Endodermal cell (in vitro differentiated cells): Measurements from ENCODE around the gene GUCA1A. TPM values are rescaled to one million over a fixed set of nuclear protein-coding genes. Genes with fewer than 3 reads are reported as not detected.

Experiments
- DNase-seq: peaks from one replicate; pipeline ENCODE4 v3.0.0-alpha.2; 2017
- H3K27ac ChIP-seq: 2 replicates; pipeline ENCODE4 v1.5.1; 2013; ENCODE audit warnings: mild to moderate bottlenecking, low read depth, low read length, moderate library complexity
- H3K27me3 ChIP-seq: 2 replicates; pipeline ENCODE4 v1.6.1; 2013; ENCODE audit warnings: mild to moderate bottlenecking, low read length, moderate library complexity; ENCODE audit not compliant: insufficient read depth, control insufficient read depth, poor library complexity, severe bottlenecking
- H3K36me3 ChIP-seq: 2 replicates; pipeline ENCODE4 v1.7.0; 2013; ENCODE audit warnings: mild to moderate bottlenecking, low read length, moderate library complexity; ENCODE audit not compliant: control insufficient read depth, insufficient read depth
- H3K4me1 ChIP-seq: one replicate; pipeline ENCODE4 v1.7.0; 2013; ENCODE audit warnings: low read length; ENCODE audit not compliant: control insufficient read depth, insufficient read depth
- H3K4me3 ChIP-seq: 2 replicates; pipeline ENCODE4 v1.5.1; 2013; ENCODE audit warnings: mild to moderate bottlenecking, low read length, moderate library complexity
- H3K9ac ChIP-seq: 2 replicates; pipeline ENCODE4 v1.6.1; 2013; ENCODE audit warnings: mild to moderate bottlenecking, low read length, moderate library complexity; ENCODE audit not compliant: poor library complexity, severe bottlenecking; ENCODE audit errors: extremely low read depth
- H3K9me3 ChIP-seq: 2 replicates; pipeline ENCODE4 v1.6.1; 2013; ENCODE audit warnings: mild to moderate bottlenecking, low read length, moderate library complexity; ENCODE audit not compliant: control insufficient read depth
- H3K27ac Mint-ChIP-seq: 2 replicates; pipeline ENCODE4 v1.8.0; 2020; ENCODE audit warnings: mixed read lengths
- H3K27me3 Mint-ChIP-seq: 2 replicates; pipeline ENCODE4 v1.8.0; 2021; ENCODE audit warnings: mild to moderate bottlenecking, mixed read lengths; ENCODE audit not compliant: insufficient read depth
- H3K36me3 Mint-ChIP-seq: 2 replicates; pipeline ENCODE4 v1.8.0; 2020; ENCODE audit warnings: low read depth, mixed read lengths
- H3K4me1 Mint-ChIP-seq: 2 replicates; pipeline ENCODE4 v1.8.0; 2020; ENCODE audit warnings: mixed read lengths
- H3K4me3 Mint-ChIP-seq: 2 replicates; pipeline ENCODE4 v1.8.0; 2020; ENCODE audit warnings: mild to moderate bottlenecking, moderate library complexity, mixed read lengths
- H3K9me3 Mint-ChIP-seq: 2 replicates; pipeline ENCODE4 v1.8.0; 2020; ENCODE audit warnings: mild to moderate bottlenecking, mixed read lengths
- CTCF ChIP-seq: fragments of 200-600 bp; sonication (generic); conservative IDR thresholded peaks from 2 replicates; pipeline ENCODE4 v1.5.0; 2021; ENCODE audit warnings: antibody characterized with exemption, mild to moderate bottlenecking
- WGBS, 2 experiments: methylation state at CpG; one replicate each; pipeline versions ENCODE4 v1.1.5 to v1.1.7; 2013; ENCODE audit warnings: missing lambda C conversion rate in 2 of 2, mixed read lengths in 1 of 2; ENCODE audit not compliant: insufficient coverage in 1 of 2, insufficient read length in 1 of 2; 5-methylcytosine and 5-hydroxymethylcytosine counted together
- total RNA-seq, 2 donors: library from RNA; stranded (reverse); fragmentation: NEBNext Ultra II Directional in 1 of 2; extraction: Animal tissue kit (Norgen Biotek cat#: 25700) in 1 of 2; gene quantifications; 2 replicates in 1 of 2; 3 replicates in 1 of 2; pipeline ENCODE4 v1.2.1, GENCODE V29; 2021

Gene GUCA1A
- total RNA-seq, 2 donors from 2014 or later, result 3.9 to 4.4 TPM

DNA sequence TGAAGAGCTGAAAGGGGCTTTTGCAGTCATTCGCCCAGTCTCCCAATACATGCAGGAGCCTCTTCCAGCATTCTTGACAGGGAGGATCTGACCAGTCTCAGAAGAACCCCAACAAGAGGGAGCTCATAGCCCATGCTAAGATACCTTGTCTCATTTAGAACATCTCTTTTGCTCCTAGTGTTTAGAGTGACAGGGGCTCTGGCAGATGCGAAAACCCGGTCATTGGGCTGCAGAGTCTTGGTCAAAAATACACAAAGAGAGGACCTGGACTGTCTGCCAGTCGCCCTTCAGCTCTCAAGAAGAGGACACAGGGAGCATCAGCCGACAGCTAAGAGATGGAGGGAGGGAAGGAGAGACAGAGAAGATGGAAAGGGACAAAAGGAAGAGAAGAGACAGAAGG lies 20.9 kb downstream of the GUCA1A start:
- peaks cover 6% of the 10 kb centered on the region for H3K4me1 Mint-ChIP-seq
- H3K4me1 ChIP-seq, result peaks cover 3% of the 10 kb centered on the region
- H3K36me3 ChIP-seq, result no peaks in the 10 kb centered on the region

DNA sequence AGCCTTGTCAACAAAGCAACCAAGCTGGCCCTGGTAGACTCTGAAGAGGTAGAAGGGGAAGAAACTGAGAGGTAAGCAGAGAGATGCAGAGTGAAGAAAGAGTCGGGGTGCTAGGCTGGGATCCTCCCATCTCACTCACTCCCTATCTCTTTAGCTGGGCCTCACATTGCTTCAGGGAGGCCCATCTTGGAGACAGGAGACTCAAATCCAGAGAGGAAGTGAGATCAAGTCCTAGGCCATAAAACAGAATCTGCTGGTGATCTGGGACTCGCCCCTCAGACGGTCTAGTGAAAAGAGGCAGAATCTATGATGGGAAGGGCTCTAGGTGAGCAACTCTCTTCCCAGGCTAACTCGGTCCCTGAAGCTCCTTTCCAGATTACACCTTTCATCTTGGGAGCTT lies 22.3 kb downstream of the GUCA1A start:
- no peaks in the 10 kb centered on the region for H3K36me3 ChIP-seq
- Mint-ChIP-seq H3K4me1 (peaks cover 14% of the 10 kb centered on the region), H3K27ac (no peak overlapping the region), H3K36me3 (no peaks in the 10 kb centered on the region), H3K4me3 (no peak overlapping the region), H3K9me3 (no peaks in the 10 kb centered on the region), H3K27me3 (peaks cover 7% of the 10 kb centered on the region)
- no peaks in the 10 kb centered on the region for H3K9me3 ChIP-seq
- H3K9ac ChIP-seq, result no peak overlapping the region
- H3K4me1 ChIP-seq, result peaks cover 3% of the 10 kb centered on the region
- WGBS, 2 experiments, result 93 to 94% methylated on average over 2 to 3 of the region's 4 CpGs
- no peak for TF ChIP-seq CTCF
- no peak overlapping the region for H3K27ac ChIP-seq
- H3K27me3 ChIP-seq, result no peaks in the 10 kb centered on the region
- DNase-seq, result no peak
- H3K4me3 ChIP-seq, result no peak overlapping the region

More for the DNA sequence above, 20.9 kb downstream of the GUCA1A start:
- H3K9me3 Mint-ChIP-seq, result no peaks in the 10 kb centered on the region
- H3K27ac Mint-ChIP-seq, result no peak overlapping the region
- no peak for DNase-seq
- 88 to 95% methylated on average over 5 of the region's 5 CpGs for WGBS, 2 experiments
- no peaks in the 10 kb centered on the region for H3K36me3 Mint-ChIP-seq
- Histone ChIP-seq H3K9me3 (no peaks in the 10 kb centered on the region), H3K4me3 (no peak overlapping the region), H3K9ac (no peak overlapping the region), H3K27ac (no peak overlapping the region), H3K27me3 (no peaks in the 10 kb centered on the region)
- TF ChIP-seq CTCF, result no peak
- no peak overlapping the region for H3K4me3 Mint-ChIP-seq
- peaks cover 7% of the 10 kb centered on the region for H3K27me3 Mint-ChIP-seq

DNA sequence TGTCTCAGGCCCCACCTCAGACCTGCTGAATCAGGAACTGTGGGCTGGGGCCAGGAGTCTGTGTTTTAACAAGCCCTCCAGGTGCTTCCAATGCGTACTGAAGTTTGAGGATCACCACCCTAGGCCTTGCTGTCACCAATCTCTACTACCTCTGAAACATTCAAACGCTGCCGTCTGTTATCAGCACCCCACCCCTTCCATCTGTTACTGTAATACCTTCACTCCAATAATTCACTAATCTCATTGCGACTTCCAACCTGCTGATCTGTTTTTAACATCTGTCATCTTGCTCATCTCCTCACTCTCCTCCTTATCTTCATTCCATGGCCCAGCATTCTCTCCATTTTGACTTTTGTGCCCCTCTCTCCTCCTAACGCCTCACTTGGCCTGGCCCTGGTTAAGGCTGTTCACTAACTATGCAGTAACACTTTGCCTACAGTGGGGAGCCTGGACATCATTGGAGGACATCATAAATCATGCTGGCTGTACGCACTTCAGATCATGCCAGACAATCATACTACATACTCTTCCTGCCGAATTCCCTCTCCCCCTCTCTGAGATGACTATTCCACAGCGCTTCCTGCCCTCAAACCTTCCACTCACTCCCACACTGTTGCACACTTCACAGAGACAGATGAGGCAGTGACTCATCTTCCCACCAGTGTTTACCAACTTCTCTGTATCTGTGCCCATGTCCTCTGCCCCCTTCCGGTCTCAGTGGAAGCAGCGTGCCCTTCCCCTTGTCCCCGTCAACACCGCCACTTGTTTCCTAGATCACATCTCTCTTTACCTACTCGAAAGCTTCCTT lies 24.6 kb downstream of the GUCA1A start:
- Histone ChIP-seq H3K4me3 (no peak overlapping the region), H3K36me3 (no peaks in the 10 kb centered on the region), H3K9ac (no peak overlapping the region), H3K27ac (no peak overlapping the region), H3K9me3 (no peaks in the 10 kb centered on the region), H3K27me3 (no peaks in the 10 kb centered on the region), H3K4me1 (peaks cover 3% of the 10 kb centered on the region)
- Mint-ChIP-seq H3K9me3 (no peaks in the 10 kb centered on the region), H3K27ac (no peak overlapping the region), H3K36me3 (no peaks in the 10 kb centered on the region), H3K4me3 (no peak overlapping the region), H3K4me1 (peaks cover 28% of the 10 kb centered on the region), H3K27me3 (peaks cover 7% of the 10 kb centered on the region)
- 92 to 95% methylated on average over 12 to 13 of the region's 13 CpGs for WGBS, 2 experiments
- TF ChIP-seq CTCF, result no peak
- no peak for DNase-seq
